GM12801 (cell line): ENCODE measurements around the gene TRIOBP.

Experiments
- CTCF ChIP-seq: IDR thresholded peaks from one replicate; pipeline ENCODE4 v1.5.1; 2011; ENCODE audit warnings: control low read depth; ENCODE audit not compliant: insufficient read length; ENCODE audit errors: extremely low read depth

Gene TRIOBP

GRCh38 chr22:37806409-37807333 is 109.8 kb downstream of the TRIOBP start:
- TF ChIP-seq CTCF, result no peak

- no peak for TF ChIP-seq CTCF
Observed at GRCh38 chr22:37807410-37808293, 110.8 kb downstream of the TRIOBP start, which contains the start of gene GCAT. GCAT (plus strand) TSS chr22:37807934; CDS start chr22:37807968, 34 bp downstream.

DNA sequence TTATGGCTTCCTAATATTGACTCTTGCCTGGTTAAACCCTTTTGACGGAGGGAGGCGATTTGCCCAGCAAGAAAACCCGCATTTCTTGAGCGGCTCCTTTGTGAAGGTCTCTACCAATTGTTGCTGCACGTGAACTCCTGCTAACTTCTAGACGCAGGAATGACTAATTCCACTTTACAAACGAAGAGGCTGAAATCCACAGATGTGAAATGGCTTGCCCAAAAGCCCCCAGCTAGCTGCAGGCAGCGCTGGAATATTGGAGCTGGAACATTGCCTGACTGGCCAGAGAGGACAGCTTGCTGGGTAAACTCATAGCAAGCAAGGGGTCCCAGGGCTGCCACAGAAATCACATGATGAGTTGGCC is 111.4 kb downstream of the TRIOBP start:
- no peak for TF ChIP-seq CTCF

- TF ChIP-seq CTCF, result no peak
Observed at GRCh38 chr22:37809672-37810333, 113.0 kb downstream of the TRIOBP start.

- no peak for TF ChIP-seq CTCF
Observed at GRCh38 chr22:37811867-37812266, 115.0 kb downstream of the TRIOBP start.

DNA sequence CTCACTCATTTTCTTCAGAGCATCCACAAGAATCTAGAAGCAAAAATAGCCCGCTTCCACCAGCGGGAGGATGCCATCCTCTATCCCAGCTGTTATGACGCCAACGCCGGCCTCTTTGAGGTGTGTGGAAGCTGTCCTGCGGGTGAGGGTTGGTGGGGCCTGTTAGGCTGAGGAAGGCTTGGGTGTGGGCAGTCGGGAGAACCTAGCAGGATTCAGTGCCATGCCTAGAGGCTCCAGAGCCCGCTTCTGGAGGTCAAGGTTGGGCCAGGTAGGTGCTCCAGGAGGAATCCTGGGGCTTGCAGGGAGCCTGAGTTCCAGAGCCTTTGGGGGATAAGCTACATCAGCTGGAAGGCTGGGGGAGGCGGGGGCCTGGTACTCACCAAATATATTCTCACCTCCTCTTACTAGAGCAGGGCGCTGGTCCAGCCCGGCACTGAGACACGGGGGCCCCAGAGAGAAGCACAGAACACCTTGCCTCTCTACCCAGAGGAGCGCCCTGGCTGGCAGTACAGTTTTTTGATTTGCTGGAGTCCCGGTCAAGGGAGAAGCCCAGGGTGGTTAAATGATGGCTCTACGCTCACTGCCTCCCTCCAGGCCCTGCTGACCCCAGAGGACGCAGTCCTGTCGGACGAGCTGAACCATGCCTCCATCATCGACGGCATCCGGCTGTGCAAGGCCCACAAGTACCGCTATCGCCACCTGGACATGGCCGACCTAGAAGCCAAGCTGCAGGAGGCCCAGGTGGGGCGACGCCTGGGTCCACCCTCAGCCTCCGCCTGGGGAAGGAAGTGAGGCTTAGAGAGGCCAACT is 116.2 kb downstream of the TRIOBP start:
- TF ChIP-seq CTCF, result no peak
